Left hindlimb (tissue), 1 donor: ENCODE results near the gene ZNF20.
"Not testable (repeated sequence)": the region's sequence is repeated elsewhere in the genome, so short reads cannot be mapped to it uniquely, and the experiment has no call there.

Experiments used
- DNase-seq: peaks from one replicate; pipeline ENCODE4 v3.0.0-alpha.2; 2018

Gene ZNF20

DNA sequence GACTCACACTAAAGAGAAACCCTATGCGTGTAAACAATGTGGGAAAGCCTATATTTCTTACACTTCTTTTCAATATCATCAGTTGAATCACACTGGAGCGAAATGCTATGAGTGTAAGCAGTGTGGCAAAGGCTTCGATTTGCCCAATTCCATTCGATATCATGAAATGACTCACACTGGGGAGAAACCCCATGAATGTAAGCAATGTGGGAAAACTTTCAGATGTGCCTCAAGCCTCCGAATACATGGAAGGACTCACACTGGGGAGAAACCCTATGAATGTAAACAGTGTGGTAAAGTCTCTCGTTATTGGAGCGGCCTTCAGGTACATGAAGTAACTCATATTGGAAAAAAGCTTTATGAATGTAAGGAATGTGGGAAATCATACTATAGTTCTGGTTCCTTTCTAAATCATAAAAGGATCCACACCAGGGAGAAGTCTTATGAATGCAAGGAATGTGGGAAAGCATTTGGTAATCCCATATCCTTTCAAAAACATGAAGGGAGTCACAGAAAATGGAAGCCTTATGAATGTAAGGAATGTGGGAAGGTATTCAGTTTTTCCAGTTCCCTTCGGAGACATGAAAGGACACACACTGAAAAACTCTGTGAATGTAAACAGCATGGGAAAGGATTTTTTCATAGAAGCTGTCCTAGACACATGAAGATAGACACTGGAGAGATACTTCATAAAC is 28.1 kb downstream of the ZNF20 start:
- no peak for DNase-seq

DNA sequence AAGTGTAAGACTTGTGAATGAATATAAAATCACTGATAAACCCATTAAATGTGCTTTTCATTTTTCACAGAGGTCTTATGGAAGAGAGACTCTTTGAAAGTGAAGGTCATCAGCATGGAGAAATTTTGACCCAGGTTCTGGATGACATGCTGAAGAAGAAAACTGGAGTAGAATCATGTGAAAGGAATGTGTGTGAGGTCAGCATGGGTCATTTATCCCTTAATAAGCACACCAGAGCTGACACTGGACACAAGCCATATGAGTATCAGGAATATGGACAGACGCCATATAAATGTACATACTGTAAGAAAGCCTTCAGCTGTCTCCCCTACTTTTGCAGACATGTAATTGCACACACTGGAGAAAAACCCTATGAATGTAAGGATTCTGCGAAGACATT is 29.0 kb downstream of the ZNF20 start:
- DNase-seq = no peak

DNA sequence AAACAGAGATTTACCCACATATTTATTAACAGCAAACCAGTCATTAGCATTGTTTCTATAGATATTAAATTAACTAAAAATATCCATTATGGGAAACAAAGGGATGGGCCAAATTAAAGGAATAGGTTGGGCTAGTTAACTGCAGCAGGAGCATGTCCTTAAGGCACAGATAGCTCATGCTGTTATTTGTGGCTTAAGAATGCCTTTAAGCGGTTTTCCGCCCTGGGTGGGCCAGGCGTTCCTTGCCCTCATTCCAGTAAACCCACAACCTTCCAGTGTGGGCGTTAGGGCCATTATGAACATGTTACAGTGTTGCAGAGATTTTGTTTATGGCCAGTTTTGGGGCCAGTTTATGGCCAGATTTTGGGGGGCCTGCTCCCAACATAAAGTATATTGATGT is 36.2 kb downstream of the ZNF20 start:
- not testable (repeated sequence) for DNase-seq

DNA sequence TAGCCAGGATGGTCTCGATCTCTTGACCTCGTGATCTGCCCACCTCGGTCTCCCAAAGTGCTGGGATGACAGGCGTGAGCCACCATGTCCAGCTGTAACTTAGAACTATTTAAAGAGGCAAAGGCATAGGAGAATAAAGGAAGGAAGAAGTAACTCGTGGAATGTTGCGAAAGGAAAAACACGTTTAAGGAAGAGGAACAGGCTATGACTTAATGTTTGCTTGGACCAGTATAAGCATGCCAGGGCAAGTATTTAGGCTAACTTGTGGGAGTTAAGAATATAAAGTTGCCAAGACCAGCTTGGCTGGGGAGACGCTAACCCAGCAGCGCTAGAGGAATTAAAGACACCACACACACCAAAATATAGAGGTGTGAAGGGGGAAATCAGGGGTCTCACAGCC is 42.1 kb downstream of the ZNF20 start:
- no peak for DNase-seq

DNA sequence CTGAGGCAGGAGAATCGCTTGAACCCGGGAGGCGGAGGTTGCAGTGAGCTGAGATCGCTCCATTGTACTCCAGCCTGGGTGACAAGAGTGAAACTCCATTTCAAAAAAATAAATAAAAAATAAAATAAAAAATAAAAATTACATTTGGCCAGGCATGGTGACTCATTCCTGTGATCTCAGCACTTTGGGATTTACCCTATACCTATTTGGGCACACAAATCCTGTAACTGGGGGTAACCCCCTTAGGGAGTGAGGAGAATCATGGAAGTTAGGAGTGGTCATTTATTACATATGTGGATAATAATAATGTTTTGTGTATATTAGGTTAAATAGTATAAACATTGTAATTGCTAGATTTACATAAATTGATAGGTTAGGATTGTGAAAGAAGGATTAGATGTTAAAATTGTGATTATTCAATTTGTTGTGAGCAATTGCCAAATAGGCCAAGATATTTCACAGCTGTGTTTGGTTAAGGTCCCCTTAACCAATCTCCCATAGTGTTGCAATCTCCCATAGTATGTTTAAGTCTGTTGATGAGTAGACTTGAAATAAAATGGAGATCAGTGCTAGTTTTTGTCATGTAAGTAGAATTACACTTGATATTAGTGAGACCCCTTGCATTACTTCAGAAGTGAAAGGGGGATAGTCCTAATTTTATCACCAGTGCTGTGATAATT is 44.9 kb downstream of the ZNF20 start:
- DNase-seq = no peak

DNA sequence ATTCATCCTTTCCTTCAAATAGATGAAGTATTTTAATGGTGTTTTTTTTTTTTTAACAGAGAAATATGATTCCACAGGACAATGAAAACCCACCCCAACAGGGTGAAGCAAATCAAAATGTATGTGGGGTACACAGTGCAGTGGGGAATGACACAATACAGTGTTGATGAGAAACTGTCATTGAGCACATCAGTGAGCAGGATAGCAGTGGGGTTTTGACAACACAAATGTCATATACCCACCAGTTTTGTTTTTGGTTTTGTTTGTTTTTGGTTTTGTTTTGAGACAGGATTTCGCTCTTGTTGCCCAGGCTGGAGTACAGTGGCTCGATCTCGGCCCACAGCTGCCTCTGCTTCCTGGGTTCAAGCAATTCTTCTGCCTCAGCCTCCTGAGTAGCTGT is 46.4 kb downstream of the ZNF20 start:
- no peak for DNase-seq

DNA sequence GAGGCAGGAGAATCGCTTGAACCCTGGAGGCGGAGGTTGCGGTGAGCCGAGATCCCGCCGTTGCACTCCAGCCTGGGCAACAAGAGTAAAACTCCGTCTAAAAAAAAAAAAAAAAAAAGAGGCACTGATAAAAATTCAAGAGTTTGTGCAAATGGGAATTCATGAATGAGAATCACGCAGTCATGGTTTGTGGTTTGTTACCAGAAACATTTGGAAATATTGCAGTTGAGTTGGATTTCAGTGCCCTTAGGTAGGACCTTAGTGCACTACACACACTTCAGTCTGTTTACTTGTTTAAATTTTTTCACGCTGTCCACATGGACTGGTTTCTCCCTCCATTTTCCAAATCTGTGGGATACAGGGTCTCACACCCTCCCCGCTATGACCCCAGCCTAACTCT is 47.2 kb downstream of the ZNF20 start:
- no peak for DNase-seq

DNA sequence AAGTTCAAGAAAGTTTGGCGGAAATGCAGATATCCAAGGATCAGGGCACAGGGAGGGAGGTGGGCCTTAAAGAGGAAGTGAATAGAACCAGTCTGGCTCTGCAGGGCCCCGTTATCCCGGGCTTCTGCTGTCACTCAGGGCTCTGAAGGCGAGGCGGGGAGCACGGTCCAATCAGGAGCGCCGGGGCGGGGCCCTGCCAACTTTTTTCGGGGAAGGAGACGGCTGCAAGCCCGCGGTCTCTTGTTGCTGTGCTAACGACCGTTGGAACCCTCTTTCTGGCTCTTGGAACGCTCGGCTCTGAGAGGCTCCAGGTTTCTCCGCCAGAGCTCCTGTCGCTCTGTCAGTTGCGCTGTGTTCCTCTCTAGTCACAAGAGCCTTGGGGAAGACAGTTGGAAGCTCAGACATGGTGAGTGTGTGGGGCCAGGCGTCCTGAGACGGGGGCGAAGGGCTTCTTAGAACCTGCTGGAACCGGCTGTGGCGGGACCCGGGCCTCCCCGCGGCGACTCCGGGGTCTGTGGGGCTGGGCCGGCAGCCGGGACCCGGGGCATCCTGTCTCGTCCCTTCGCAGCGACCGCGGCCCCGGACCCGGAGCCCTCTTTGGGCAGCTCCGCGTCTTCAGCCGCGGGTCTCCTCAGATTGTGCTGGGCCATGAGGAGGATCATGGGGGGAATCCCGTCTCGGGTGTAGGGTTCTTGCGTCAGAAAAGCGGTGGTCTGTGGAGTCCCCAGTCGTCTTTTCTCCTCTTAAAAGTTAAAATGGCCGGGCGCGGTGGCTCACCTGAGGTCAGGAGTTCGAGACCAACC is 47.9 kb downstream of the ZNF20 start:
- peak; percentile 95 for DNase-seq

DNA sequence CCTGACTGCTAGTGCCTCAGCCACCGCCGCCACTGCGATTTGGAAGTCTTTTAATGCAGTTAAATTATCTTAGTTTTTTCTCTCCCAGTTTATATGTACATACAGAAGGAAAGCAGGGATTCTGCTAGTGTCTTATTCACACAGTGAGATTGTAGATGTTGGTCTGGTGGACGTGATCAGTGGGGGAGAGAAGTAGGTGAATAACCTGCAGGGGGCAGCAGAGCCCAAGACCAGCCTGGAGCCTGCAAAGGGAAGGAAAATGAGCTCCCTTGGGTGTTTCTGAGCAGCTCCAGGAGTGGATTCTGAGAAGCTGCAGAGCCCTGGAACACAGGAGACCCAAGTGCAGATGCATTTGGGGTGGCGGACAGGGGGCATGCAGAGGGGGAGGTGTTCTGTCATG is 49.3 kb downstream of the ZNF20 start:
- peak; percentile 77 for DNase-seq

DNA sequence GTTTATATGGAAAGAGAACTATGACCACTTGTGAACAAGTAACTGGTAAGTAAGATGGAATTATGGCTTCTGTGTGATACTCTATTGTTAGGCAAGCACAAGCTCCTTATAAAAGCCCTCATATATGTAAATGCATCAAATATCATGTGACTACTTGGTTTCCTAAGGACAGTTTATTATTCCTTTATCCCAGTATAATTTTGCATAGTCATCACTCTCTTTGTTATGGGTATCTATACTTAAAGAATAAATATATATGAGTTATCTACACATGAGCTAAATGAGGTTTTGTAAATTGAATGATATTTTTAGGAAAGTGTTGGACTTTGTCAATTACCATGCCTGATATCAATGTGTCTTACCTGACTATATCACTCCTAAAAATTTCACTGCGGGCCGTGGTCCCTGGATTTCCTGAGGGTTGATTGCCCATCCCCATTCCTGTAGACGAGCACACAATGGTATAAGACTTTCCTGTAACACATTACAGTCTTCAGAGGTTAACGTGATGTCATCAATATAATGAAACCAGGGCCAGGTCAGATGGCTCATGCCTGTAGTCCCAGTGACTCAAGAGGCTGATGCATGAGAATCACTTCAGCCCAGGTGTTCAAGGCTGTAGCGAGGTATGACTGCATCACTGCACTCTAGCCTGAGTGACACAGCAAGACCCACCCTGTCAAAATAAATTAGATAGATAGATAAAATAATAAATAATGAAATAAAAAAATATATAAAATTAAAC is 54.9 kb downstream of the ZNF20 start:
- no peak for DNase-seq

DNA sequence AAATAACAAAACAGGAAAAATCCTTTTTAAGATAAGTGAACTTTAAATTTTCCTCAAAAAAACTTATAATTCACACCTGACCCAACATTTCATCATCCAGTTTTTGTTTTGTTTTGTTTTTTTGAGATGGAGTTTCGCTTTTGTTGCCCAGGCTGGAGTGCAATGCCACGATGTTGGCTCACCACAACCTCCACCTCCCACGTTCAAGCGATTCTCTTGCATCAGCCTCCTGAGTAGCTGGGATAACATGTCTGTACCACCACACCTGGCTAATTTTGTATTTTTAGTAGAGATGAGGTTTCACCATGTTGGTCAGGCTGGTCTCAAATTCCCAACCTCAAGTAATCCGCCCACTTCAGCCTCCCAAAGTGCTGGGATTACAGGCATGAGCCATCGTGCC is 56.8 kb downstream of the ZNF20 start:
- DNase-seq = not testable (repeated sequence)
